Lung (tissue), 12 donors: ENCODE measurements around the gene SUPT3H. TPM values are rescaled to one million over a fixed set of nuclear protein-coding genes. Genes with fewer than 3 reads are reported as not detected.

Experiments
- ATAC-seq: fragments of 200-7000 bp; cut with Tn5 transposase; one replicate; pipeline ENCODE4 v1.9.1; 2020; ENCODE audit warnings: moderate number of reproducible peaks; ENCODE audit not compliant: insufficient read depth, low FRiP score
- DNase-seq, 3 donors: peaks; one replicate each; pipeline ENCODE4 v3.0.0-alpha.2; 2013 to 2017
- H3K27ac ChIP-seq, 2 donors: one replicate each; pipeline ENCODE4 v1.5.1; 2013; ENCODE audit warnings: mild to moderate bottlenecking in 2 of 2, moderate library complexity in 2 of 2, control low read depth in 1 of 2, inconsistent platforms in 1 of 2, low read depth in 1 of 2, low read length in 1 of 2
- H3K27me3 ChIP-seq, 3 donors: one replicate each; pipeline ENCODE4 v1.5.1; 2013; ENCODE audit warnings: low read length in 2 of 3; ENCODE audit not compliant: control insufficient read depth in 3 of 3, insufficient read depth in 3 of 3
- H3K36me3 ChIP-seq, 4 donors: one replicate each; pipeline ENCODE4 v1.5.1; 2013; ENCODE audit warnings: low read length in 4 of 4, mild to moderate bottlenecking in 1 of 4, moderate library complexity in 1 of 4; ENCODE audit not compliant: control insufficient read depth in 4 of 4, insufficient read depth in 4 of 4
- H3K4me1 ChIP-seq, 5 donors: one replicate each; pipeline ENCODE4 v1.5.1; 2013; ENCODE audit warnings: low read length in 5 of 5, mild to moderate bottlenecking in 2 of 5, moderate library complexity in 1 of 5; ENCODE audit not compliant: control insufficient read depth in 5 of 5, insufficient read depth in 5 of 5
- H3K4me3 ChIP-seq: one replicate; pipeline ENCODE4 v1.5.1; 2013; ENCODE audit warnings: mild to moderate bottlenecking, control low read depth, moderate library complexity
- H3K9ac ChIP-seq, 2 donors: one replicate each; pipeline ENCODE4 v1.5.1; 2013; ENCODE audit warnings: low read length in 2 of 2, control low read depth in 1 of 2; ENCODE audit not compliant: insufficient read depth in 1 of 2
- H3K9me3 ChIP-seq, 4 donors: one replicate each; pipeline ENCODE4 v1.5.1; 2013; ENCODE audit warnings: low read length in 3 of 4, mild to moderate bottlenecking in 1 of 4, moderate library complexity in 1 of 4; ENCODE audit not compliant: control insufficient read depth in 4 of 4, insufficient read depth in 3 of 4
- WGBS, 2 donors: extraction: QIAGEN DNeasy Blood & Tissue Kit; methylation state at CpG; one replicate each; pipeline ENCODE4 v1.1.7; 2013; 5-methylcytosine and 5-hydroxymethylcytosine counted together
- polyA plus RNA-seq, 2 donors: library from polyadenylated mRNA; stranded (reverse); fragments of 200-250 nt; gene quantifications; one replicate each; pipeline ENCODE4 v1.2.1, GENCODE V29; 2013
- total RNA-seq, 2 donors: library from RNA; depleted of rRNA in 1 of 2; stranded (reverse); fragments of >200 nt in 1 of 2; gene quantifications; one replicate each; pipeline ENCODE4 v1.2.1, GENCODE V29; 2014 to 2021
- TF ChIP-seq, protein P1 (sequence below): IDR thresholded peaks from 2 replicates; pipeline ENCODE4 v1.5.1; 2012; ENCODE audit warnings: mild to moderate bottlenecking; ENCODE audit errors: control extremely low read depth, extremely low read depth
- donor health status: control.
- donor health status: control.
- donor health status: Bipolar disorder and iron deficiency.
- donor health status: healthy.
- donor health status: DM: yes; HTN: yes; CAD: no.

The SUPT3H gene
- total and polyA plus RNA-seq, 4 donors = 5.2 to 17.4 (median 8.2) TPM

GRCh38 chr6:45104429-45104828 is 273.3 kb downstream of the SUPT3H start:
- no peak overlapping the region for H3K9ac ChIP-seq
- ATAC-seq = no peak
- DNase-seq = no peak
- H3K9me3 ChIP-seq = no peaks in the 10 kb centered on the region
- H3K36me3 ChIP-seq = peaks cover 0 to 2% (median 0%) of the 10 kb centered on the region in 4 donors
- TF ChIP-seq, protein P1, sequence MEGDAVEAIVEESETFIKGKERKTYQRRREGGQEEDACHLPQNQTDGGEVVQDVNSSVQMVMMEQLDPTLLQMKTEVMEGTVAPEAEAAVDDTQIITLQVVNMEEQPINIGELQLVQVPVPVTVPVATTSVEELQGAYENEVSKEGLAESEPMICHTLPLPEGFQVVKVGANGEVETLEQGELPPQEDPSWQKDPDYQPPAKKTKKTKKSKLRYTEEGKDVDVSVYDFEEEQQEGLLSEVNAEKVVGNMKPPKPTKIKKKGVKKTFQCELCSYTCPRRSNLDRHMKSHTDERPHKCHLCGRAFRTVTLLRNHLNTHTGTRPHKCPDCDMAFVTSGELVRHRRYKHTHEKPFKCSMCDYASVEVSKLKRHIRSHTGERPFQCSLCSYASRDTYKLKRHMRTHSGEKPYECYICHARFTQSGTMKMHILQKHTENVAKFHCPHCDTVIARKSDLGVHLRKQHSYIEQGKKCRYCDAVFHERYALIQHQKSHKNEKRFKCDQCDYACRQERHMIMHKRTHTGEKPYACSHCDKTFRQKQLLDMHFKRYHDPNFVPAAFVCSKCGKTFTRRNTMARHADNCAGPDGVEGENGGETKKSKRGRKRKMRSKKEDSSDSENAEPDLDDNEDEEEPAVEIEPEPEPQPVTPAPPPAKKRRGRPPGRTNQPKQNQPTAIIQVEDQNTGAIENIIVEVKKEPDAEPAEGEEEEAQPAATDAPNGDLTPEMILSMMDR = no peak
- no peaks in the 10 kb centered on the region for H3K27me3 ChIP-seq
- no peaks in the 10 kb centered on the region for H3K4me1 ChIP-seq
- WGBS, 2 donors = 90 to 98% methylated on average over 1 of the region's 1 CpG
- H3K27ac ChIP-seq = no peak overlapping the region
- H3K4me3 ChIP-seq = no peak overlapping the region

- TF ChIP-seq, protein P1 = no peak
- H3K4me1 ChIP-seq = no peaks in the 10 kb centered on the region
- no peak overlapping the region for H3K27ac ChIP-seq
- H3K4me3 ChIP-seq = no peak overlapping the region
- WGBS, 2 donors = 90% methylated on average over 1 of the region's 1 CpG
- no peaks in the 10 kb centered on the region for H3K9me3 ChIP-seq
- H3K9ac ChIP-seq = no peak overlapping the region
- DNase-seq (no peak), ATAC-seq (no peak)
- no peaks in the 10 kb centered on the region for H3K27me3 ChIP-seq
- H3K36me3 ChIP-seq = peaks cover 0 to 2% (median 0%) of the 10 kb centered on the region in 4 donors
Observed at GRCh38 chr6:45098256-45098655, 279.5 kb downstream of the SUPT3H start.

DNA sequence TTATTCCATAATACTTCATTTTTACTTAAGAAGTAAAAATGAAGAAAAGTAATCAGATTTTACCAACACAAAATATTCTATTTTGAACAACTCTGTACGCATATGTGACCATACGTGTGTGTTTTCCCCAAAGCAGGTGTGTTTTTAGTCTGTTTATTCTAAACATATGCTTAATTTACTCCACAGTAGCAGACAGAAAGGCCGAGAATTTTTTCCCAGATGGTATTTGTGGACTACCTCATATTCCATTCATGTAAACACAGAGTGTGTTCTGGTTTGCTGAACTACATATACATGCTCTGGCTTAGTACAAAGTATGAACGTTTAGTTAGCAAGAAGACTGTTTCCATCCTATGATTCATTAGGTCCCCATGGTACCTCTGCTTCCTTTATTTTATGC is 282.9 kb downstream of the SUPT3H start:
- Histone ChIP-seq H3K4me1 (no peaks in the 10 kb centered on the region), H3K9me3 (no peaks in the 10 kb centered on the region), H3K36me3 (no peaks in the 10 kb centered on the region), H3K27me3 (no peaks in the 10 kb centered on the region), H3K9ac (no peak overlapping the region), H3K4me3 (no peak overlapping the region), H3K27ac (no peak overlapping the region)
- TF ChIP-seq, protein P1 = no peak
- 86 to 90% methylated on average over 4 of the region's 4 CpGs for WGBS, 2 donors
- no peak for DNase-seq
- no peak for ATAC-seq

- TF ChIP-seq, protein P1 = no peak
- no peak overlapping the region for H3K27ac ChIP-seq
- no peaks in the 10 kb centered on the region for H3K27me3 ChIP-seq
- ATAC-seq (no peak), DNase-seq (no peak)
- no peaks in the 10 kb centered on the region for H3K9me3 ChIP-seq
- H3K4me3 ChIP-seq = no peak overlapping the region
- no peaks in the 10 kb centered on the region for H3K4me1 ChIP-seq
- no peak overlapping the region for H3K9ac ChIP-seq
- no peaks in the 10 kb centered on the region for H3K36me3 ChIP-seq
- WGBS, 2 donors = 95 to 96% methylated on average over 3 of the region's 3 CpGs
Observed at GRCh38 chr6:45092135-45092534, 285.6 kb downstream of the SUPT3H start.
